ENCODE data around the gene IGF2R. TPM values are rescaled to one million over a fixed set of nuclear protein-coding genes. Genes with fewer than 3 reads are reported as not detected.

The IGF2R gene
- total RNA-seq, 1 experiment from 2014 or later: 9.6 TPM

- Histone ChIP-seq H3K27ac (ENCODE audit: low read length) (no peak overlapping the region), H3K4me2 (ENCODE audit: low read depth, low read length, poor library complexity, severe bottlenecking) (no peak overlapping the region), H3K4me3 (ENCODE audit: low read length) (no peak overlapping the region), H3K36me3 (ENCODE audit: insufficient read depth, low read length) (no peaks in the 10 kb centered on the region), H3K9me3 (ENCODE audit: low read length) (no peaks in the 10 kb centered on the region), H3K9ac (ENCODE audit: low read length) (no peak overlapping the region), H3K27me3 (ENCODE audit: low read length) (no peaks in the 10 kb centered on the region), H3K9me2 (replicated peaks; ENCODE audit: insufficient read depth, low read length) (no peaks in the 10 kb centered on the region), H3K79me2 (ENCODE audit: low read length) (no peaks in the 10 kb centered on the region), H4K20me1 (ENCODE audit: insufficient read depth, low read depth, low read length) (no peaks in the 10 kb centered on the region), H3K4me1 (ENCODE audit: low read length) (no peaks in the 10 kb centered on the region), H2AFZ (ENCODE audit: low read length) (no peak overlapping the region)
- DNase-seq: no peak
Observed at GRCh38 chr6:160128125-160128683, 159.3 kb downstream of the IGF2R start.

DNA sequence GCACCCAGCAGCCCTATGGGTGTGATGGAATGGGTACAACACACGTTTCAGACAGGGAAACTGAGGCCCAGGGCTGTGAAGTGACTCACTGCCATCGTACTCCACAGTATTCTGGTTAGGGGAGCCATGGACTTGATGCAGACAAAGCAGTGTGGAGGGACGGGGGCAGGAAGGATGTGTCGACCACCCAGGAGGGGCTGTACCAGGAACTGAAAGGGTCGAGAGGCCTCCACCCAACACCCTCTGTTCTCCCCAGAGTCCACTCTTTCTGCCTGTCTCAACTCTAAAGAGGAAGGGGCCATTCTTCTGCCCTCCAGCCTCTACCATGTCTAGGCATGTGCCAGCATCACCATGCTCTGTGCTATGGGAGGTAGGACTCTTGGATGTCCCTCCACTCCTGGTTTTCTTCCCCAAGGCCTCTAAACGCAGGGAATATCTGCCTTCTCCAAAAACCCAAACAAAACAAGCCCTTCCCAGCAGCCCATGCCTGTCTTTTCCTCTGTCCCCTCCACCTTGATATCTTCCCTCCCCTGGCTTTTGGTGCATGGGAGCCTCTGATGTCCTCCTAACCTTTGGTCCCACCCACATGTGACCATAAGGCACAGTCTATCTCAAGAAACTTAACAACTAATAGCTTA is 160.1 kb downstream of the IGF2R start:
- no peaks in the 10 kb centered on the region for H3K9me2 ChIP-seq (replicated peaks; ENCODE audit: insufficient read depth, low read length)
- DNase-seq: no peak
- H3K27me3 ChIP-seq (ENCODE audit: low read length): no peaks in the 10 kb centered on the region
- H3K4me2 ChIP-seq (ENCODE audit: low read depth, low read length, poor library complexity, severe bottlenecking): no peak overlapping the region
- H3K9me3 ChIP-seq (ENCODE audit: low read length): no peaks in the 10 kb centered on the region
- no peak overlapping the region for H3K9ac ChIP-seq (ENCODE audit: low read length)
- no peaks in the 10 kb centered on the region for H3K36me3 ChIP-seq (ENCODE audit: insufficient read depth, low read length)
- no peak overlapping the region for H2AFZ ChIP-seq (ENCODE audit: low read length)
- no peaks in the 10 kb centered on the region for H3K4me1 ChIP-seq (ENCODE audit: low read length)
- no peak overlapping the region for H3K4me3 ChIP-seq (ENCODE audit: low read length)
- no peaks in the 10 kb centered on the region for H3K79me2 ChIP-seq (ENCODE audit: low read length)
- no peak overlapping the region for H3K27ac ChIP-seq (ENCODE audit: low read length)
- H4K20me1 ChIP-seq (ENCODE audit: insufficient read depth, low read depth, low read length): no peaks in the 10 kb centered on the region

DNA sequence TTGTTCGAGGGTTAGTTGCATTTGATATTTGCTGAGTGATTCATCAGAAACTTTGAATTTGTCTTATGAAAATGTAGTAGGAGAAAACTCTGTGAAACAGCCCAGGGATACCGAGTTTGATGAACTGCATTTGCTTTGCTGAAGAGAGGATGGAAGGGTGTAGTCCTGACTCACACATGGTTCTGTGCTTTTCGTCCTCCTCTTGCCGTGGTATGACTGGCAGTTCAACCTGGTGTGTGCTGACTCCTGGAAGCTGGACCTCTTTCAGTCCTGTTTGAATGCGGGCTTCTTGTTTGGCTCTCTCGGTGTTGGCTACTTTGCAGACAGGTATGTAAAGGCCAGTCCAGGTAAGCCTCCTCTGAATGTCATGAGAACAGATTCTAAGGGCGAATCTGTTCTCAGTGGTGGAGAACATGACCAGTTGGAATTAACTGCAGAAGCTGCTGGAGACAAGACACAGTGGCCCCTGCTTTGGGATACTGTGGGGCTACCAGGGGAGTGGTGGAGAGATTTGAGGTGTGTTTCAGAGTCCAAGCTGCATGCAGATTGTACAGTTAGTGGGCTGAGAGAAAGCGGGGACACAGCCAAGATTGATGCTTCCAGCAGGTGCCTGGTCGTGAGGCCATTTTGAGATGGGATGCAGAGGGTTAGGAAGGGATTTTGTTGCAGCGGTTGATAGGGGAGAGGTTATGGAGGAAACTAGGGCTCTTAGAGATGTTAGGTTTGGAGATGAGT is 161.2 kb downstream of the IGF2R start:
- Histone ChIP-seq H2AFZ (ENCODE audit: low read length) (no peak overlapping the region), H3K9me3 (ENCODE audit: low read length) (no peaks in the 10 kb centered on the region), H3K27me3 (ENCODE audit: low read length) (no peaks in the 10 kb centered on the region), H4K20me1 (ENCODE audit: insufficient read depth, low read depth, low read length) (no peaks in the 10 kb centered on the region), H3K9me2 (replicated peaks; ENCODE audit: insufficient read depth, low read length) (no peaks in the 10 kb centered on the region), H3K27ac (ENCODE audit: low read length) (no peak overlapping the region), H3K4me3 (ENCODE audit: low read length) (no peak overlapping the region), H3K79me2 (ENCODE audit: low read length) (no peaks in the 10 kb centered on the region), H3K36me3 (ENCODE audit: insufficient read depth, low read length) (no peaks in the 10 kb centered on the region), H3K9ac (ENCODE audit: low read length) (no peak overlapping the region), H3K4me2 (ENCODE audit: low read depth, low read length, poor library complexity, severe bottlenecking) (no peak overlapping the region), H3K4me1 (ENCODE audit: low read length) (no peaks in the 10 kb centered on the region)
- no peak for DNase-seq

DNA sequence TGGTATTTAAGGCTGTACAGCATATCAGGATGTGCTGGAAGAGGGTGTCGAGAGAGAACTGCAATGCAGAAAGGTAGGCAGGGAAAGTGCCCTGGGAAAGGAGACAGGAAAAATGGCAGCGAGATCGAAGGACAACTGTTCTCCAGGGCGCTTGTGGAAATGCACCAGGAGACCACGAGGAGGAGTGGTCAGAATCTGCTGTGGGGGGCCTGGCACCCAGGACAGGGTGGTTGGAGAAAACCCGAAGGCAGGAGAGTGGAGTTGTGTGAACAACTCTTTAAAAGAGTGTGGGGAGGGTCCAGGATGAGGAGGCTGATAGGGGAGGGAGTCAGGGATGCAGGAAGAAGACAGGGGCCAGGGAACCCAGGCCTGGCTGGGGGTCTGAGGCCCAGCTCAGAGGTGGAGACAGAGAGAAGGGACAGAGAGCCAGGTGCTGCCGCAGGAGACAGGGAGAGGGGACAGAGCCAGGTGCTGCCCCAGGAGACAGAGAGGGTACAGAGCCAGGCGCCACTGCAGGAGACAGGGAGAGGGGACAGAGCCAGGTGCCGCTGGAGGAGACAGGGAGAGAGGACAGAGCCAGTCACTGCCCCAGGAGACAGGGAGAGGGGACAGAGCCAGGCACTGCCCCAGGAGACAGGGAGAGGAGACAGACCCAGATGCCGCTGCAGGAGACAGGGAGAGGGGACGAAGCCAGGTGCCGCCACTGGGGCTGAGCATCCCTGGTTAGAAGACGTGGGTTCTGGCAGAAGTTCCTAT is 162.0 kb downstream of the IGF2R start:
- Histone ChIP-seq H3K27ac (ENCODE audit: low read length) (no peak overlapping the region), H3K27me3 (ENCODE audit: low read length) (no peaks in the 10 kb centered on the region), H3K9me3 (ENCODE audit: low read length) (no peaks in the 10 kb centered on the region), H3K9me2 (replicated peaks; ENCODE audit: insufficient read depth, low read length) (no peaks in the 10 kb centered on the region), H3K4me2 (ENCODE audit: low read depth, low read length, poor library complexity, severe bottlenecking) (no peak overlapping the region), H3K36me3 (ENCODE audit: insufficient read depth, low read length) (no peaks in the 10 kb centered on the region), H4K20me1 (ENCODE audit: insufficient read depth, low read depth, low read length) (no peaks in the 10 kb centered on the region), H3K4me1 (ENCODE audit: low read length) (no peaks in the 10 kb centered on the region), H2AFZ (ENCODE audit: low read length) (no peak overlapping the region), H3K9ac (ENCODE audit: low read length) (no peak overlapping the region), H3K4me3 (ENCODE audit: low read length) (no peak overlapping the region), H3K79me2 (ENCODE audit: low read length) (no peaks in the 10 kb centered on the region)
- DNase-seq: no peak

DNA sequence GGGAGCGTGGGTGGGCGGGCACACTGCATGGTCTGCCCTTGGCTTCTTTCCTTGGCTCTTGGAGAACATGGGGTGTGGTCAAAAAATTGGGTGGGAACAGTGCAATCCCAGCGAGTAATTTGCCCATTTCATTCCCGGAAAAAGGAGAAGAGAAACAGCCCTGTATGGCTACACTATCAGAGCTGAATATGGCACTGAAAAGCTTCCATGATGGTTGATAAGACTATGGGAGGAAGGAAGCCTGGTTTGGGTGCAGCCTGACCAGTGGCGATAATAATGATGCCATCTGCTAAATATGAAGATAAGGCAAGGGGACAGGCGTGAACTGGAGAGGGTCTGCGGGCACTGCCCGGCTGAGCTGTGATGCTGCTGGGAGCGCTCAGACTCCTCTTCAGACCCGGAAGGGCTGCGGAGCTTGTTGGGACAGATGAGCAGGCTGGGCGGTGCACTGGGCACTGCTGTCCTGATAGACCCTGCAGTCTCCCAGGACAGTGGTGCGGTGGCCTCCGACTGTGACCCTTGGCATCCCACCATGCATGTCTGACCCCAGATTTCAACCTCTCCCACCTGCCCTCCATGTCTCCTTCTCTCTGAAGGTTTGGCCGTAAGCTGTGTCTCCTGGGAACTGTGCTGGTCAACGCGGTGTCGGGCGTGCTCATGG is 162.9 kb downstream of the IGF2R start:
- Histone ChIP-seq H3K4me2 (ENCODE audit: low read depth, low read length, poor library complexity, severe bottlenecking) (no peak overlapping the region), H4K20me1 (ENCODE audit: insufficient read depth, low read depth, low read length) (no peaks in the 10 kb centered on the region), H3K4me3 (ENCODE audit: low read length) (no peak overlapping the region), H3K79me2 (ENCODE audit: low read length) (no peaks in the 10 kb centered on the region), H3K27me3 (ENCODE audit: low read length) (no peaks in the 10 kb centered on the region), H3K36me3 (ENCODE audit: insufficient read depth, low read length) (no peaks in the 10 kb centered on the region), H3K9me3 (ENCODE audit: low read length) (no peaks in the 10 kb centered on the region), H2AFZ (ENCODE audit: low read length) (no peak overlapping the region), H3K9me2 (replicated peaks; ENCODE audit: insufficient read depth, low read length) (no peaks in the 10 kb centered on the region), H3K4me1 (ENCODE audit: low read length) (no peaks in the 10 kb centered on the region), H3K9ac (ENCODE audit: low read length) (no peak overlapping the region), H3K27ac (ENCODE audit: low read length) (no peak overlapping the region)
- no peak for DNase-seq

- no peak overlapping the region for H3K9ac ChIP-seq (ENCODE audit: low read length)
- no peaks in the 10 kb centered on the region for H4K20me1 ChIP-seq (ENCODE audit: insufficient read depth, low read depth, low read length)
- no peak overlapping the region for H3K4me3 ChIP-seq (ENCODE audit: low read length)
- no peak overlapping the region for H2AFZ ChIP-seq (ENCODE audit: low read length)
- no peaks in the 10 kb centered on the region for H3K9me3 ChIP-seq (ENCODE audit: low read length)
- H3K27ac ChIP-seq (ENCODE audit: low read length): no peak overlapping the region
- no peak overlapping the region for H3K4me2 ChIP-seq (ENCODE audit: low read depth, low read length, poor library complexity, severe bottlenecking)
- no peaks in the 10 kb centered on the region for H3K4me1 ChIP-seq (ENCODE audit: low read length)
- no peak for DNase-seq
- H3K9me2 ChIP-seq (replicated peaks; ENCODE audit: insufficient read depth, low read length): no peaks in the 10 kb centered on the region
- no peaks in the 10 kb centered on the region for H3K27me3 ChIP-seq (ENCODE audit: low read length)
- no peaks in the 10 kb centered on the region for H3K36me3 ChIP-seq (ENCODE audit: insufficient read depth, low read length)
- no peaks in the 10 kb centered on the region for H3K79me2 ChIP-seq (ENCODE audit: low read length)
Observed at GRCh38 chr6:160132297-160132637, 163.4 kb downstream of the IGF2R start.

DNA sequence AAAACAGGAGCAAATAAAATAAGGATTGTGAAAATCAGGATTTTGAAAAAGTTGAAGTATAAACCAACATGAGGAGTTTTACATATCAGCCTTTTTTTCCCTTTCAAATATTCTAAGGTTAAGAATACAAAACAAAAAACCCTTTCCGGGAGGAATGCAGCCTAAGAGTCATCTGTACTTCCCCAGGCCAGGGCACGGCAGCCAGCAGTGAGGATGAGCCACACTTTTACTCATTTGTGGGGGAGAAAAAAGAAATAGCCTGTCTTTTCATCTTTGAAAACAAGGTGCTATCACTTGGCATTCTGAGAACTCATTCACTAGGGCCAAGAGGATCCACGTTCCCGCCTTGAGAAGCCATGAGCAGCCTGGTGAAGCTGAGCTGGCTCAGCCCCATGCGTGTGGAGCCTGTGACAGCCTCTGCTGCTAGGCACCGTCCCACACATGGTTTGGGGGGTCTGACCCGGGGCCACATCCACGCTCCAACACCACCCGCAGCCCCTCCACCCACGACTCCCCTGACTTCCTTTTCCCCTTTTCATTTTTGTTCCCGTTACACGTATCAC is 164.0 kb downstream of the IGF2R start:
- H3K79me2 ChIP-seq (ENCODE audit: low read length): no peaks in the 10 kb centered on the region
- no peak overlapping the region for H3K27ac ChIP-seq (ENCODE audit: low read length)
- no peak for DNase-seq

More for the DNA sequence above, 164.0 kb downstream of the IGF2R start:
- Histone ChIP-seq H3K27me3 (ENCODE audit: low read length) (no peaks in the 10 kb centered on the region), H4K20me1 (ENCODE audit: insufficient read depth, low read depth, low read length) (no peaks in the 10 kb centered on the region), H3K9me3 (ENCODE audit: low read length) (no peaks in the 10 kb centered on the region), H3K4me3 (ENCODE audit: low read length) (no peak overlapping the region), H2AFZ (ENCODE audit: low read length) (no peak overlapping the region), H3K4me1 (ENCODE audit: low read length) (no peaks in the 10 kb centered on the region), H3K9ac (ENCODE audit: low read length) (no peak overlapping the region), H3K9me2 (replicated peaks; ENCODE audit: insufficient read depth, low read length) (no peaks in the 10 kb centered on the region), H3K4me2 (ENCODE audit: low read depth, low read length, poor library complexity, severe bottlenecking) (no peak overlapping the region), H3K36me3 (ENCODE audit: insufficient read depth, low read length) (no peaks in the 10 kb centered on the region)

All from Karpas-422 (cell line).